HG03159 (cell line): ENCODE data around the gene RRAGC.
"Not testable (repeated sequence)": the region's sequence is repeated elsewhere in the genome, so short reads cannot be mapped to it uniquely, and the experiment has no call there.

Experiments
- ATAC-seq: cut with Tn5 transposase; IDR thresholded peaks from one replicate; pipeline ENCODE4 v1.9.1; 2021; ENCODE audit warnings: mild to moderate bottlenecking, moderate library complexity; ENCODE audit not compliant: unreplicated experiment

Gene RRAGC

GRCh38 chr1:38858833-38859560 is 575 bp downstream of the RRAGC start:
- ATAC-seq: peak; percentile 25

DNA sequence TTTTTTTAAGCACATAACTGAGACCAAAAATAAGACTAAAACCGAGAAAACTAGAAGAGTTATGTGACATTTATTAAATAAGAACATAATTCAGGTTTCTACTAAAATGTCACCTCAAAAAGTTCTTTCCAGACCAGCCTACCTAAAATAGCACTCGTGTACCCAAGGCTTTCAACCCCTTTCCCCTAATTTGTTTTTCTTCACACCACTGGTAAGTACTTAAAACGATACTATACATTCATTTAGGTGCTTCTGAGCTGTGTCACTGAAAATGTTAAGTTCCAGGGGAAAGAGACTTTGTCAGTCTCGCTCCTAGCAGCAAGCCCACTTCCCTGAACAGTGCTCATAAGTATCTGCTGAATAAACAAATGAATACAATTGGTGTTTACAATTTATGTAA is 6.8 kb downstream of the RRAGC start:
- no peak for ATAC-seq

DNA sequence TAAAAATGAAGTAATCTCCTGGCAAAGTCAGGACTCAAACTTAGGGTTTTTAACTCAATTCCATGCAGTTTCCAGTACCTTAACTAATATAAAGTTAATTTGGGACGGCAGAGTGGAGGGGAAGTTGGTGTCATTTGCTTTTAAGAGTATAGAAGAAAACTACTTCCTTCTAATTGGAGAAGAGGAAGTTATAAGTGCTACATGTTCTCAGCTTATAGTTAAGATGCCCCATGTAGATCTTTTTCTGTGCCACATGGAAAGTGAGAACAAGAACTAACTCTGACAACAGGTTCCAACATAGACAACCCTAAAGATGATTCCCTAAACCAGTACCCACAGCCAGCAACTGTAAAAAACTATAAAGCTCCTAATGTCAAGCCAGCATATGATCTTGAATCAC is 11.5 kb downstream of the RRAGC start:
- no peak for ATAC-seq

DNA sequence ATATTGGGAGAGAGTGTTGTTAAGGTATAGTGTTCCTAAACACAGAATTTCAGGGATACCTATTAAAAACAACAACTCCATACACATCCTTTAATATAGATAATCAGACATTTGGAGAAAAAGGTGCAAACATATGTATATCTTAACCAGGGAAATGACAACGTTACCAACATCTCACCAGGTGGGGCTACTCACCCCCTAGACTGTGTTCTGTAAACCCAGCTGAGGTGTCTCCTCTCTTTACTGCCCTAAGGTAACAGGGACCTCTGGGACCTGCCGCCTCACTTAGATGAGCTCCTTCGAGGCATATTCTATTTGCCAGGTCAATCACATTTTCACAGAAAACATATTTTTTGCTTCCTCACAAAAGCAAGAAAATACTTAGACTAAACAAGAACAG is 13.4 kb downstream of the RRAGC start:
- no peak for ATAC-seq

DNA sequence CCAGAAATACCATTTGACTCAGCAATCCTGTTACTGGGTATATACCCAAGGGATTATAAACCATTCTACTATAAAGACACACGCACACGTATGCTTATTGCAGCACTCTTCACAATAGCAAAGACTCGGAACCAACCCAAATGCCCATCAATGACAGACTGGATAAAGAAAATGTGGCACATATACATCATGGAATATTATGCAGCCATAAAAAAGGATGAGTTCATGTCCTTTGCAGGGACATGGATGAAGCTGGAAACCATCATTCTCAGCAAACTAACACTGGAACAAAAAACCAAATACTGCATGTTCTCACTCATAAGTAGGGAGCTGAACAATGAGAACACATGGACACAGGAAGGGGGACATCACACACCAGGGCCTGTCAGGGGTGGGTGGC is 14.5 kb downstream of the RRAGC start:
- ATAC-seq: not testable (repeated sequence)

- ATAC-seq: no peak
Observed at GRCh38 chr1:38840281-38840680, 19.3 kb downstream of the RRAGC start.

DNA sequence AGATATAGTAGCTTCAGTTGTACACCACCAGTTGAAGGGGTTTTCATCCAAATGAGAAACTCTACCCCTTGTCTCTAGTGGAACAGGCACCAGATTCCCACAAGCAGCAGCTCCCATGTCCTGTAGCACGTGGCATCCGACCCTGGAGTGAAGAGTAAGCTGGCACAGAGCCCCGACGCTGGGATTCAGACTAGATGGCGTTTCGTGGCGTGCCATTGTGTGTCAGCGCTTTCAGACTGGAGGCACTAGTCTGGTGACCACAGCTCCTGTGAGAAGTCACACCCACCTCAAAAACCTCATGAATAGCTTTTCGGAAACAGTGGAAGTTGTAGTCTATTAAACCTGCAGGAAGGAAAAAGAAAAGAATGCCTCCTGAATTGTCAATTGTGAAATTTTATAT is 20.2 kb downstream of the RRAGC start:
- no peak for ATAC-seq

- not testable (repeated sequence) for ATAC-seq
Observed at GRCh38 chr1:38836316-38836715, 23.3 kb downstream of the RRAGC start.

GRCh38 chr1:38834937-38835827 is 24.4 kb downstream of the RRAGC start:
- no peak for ATAC-seq

DNA sequence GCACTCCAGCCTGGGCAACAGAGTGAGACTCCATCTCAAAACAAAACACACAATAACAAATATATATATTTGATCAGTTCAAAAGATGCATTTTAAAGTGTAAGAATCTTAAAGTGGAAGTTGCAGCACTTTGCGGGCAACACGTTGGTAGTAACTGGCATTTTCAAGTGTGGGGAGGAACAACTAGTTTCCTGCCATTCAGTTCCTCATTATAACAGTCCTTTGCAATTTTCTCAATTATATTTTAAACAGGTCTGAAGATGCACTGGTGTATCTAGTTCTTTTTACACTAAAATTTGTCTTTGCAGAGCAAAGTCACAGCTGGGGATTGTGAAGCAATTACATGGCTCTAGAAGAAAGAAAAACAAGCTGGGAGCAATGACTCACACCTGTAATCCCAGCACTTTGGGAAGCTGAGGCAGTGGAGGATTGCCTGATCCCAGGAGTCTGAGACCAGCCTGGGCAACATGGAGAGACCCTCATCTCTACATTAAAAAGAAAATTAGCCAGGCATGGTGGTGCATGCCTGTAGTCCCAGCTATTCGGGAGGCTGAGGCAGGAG is 25.3 kb downstream of the RRAGC start:
- ATAC-seq: no peak

DNA sequence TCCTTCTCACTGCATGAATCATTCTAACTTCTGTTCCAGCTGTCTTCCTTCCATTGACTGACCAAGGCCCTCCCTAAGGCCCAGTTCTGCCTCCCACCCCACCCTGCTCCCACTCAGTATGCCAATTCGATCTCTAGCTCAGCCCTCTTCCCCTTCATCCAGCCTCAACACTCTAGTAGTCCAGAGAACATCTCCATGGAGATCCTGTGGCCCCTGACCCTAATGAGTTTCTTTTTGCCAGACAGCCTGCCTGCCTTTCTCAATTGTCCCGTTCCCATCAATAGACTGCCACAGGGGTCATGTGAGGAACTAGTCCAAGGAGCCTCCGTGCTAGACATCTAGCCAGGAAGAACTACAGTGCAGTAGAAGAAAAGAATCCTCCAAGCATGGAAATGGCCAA is 26.4 kb downstream of the RRAGC start:
- ATAC-seq: no peak

DNA sequence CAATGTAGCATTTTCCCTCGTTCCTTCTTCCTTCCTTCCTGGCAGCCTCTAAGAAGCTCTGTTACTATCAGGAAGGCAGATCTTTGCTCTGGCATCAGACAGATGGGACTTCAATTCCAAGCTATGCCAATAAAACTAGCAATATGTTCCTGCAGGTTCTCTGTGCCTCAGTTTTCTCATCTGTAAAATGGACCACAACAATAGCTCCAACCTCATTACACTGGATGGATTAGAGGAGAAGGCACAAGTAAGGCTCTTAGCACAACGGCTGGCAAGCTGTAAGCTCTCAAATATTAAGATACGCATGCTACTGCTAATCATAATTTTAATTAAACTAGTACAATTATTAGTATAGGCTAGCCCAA is 27.2 kb downstream of the RRAGC start:
- no peak for ATAC-seq

GRCh38 chr1:38831731-38832369 is 27.7 kb downstream of the RRAGC start:
- ATAC-seq: no peak

DNA sequence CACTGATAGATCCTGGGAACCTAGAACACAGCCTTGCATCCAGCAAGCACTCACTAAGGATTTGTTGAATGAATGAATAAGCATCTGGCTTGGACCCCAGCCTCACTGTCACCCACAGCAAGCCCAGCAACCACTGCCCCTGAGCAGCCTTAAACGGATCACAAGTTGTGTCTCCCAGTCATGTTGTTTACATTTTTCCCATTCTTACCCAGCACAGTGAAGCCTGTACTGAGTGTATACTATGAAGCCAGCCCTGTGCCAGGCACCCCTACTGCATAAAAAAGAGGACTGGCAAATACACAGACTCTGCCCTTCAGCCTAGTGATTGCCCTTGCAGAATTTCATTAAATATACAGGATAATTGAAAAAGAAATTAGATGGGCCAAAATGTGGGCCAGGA is 30.2 kb downstream of the RRAGC start:
- no peak for ATAC-seq

GRCh38 chr1:38827318-38827717 is 32.3 kb downstream of the RRAGC start:
- no peak for ATAC-seq

- no peak for ATAC-seq
Observed at GRCh38 chr1:38826886-38827285, 32.7 kb downstream of the RRAGC start.

- no peak for ATAC-seq
Observed at GRCh38 chr1:38826262-38826661, 33.3 kb downstream of the RRAGC start.

- ATAC-seq: no peak
Observed at GRCh38 chr1:38820860-38821259, 38.7 kb downstream of the RRAGC start.

DNA sequence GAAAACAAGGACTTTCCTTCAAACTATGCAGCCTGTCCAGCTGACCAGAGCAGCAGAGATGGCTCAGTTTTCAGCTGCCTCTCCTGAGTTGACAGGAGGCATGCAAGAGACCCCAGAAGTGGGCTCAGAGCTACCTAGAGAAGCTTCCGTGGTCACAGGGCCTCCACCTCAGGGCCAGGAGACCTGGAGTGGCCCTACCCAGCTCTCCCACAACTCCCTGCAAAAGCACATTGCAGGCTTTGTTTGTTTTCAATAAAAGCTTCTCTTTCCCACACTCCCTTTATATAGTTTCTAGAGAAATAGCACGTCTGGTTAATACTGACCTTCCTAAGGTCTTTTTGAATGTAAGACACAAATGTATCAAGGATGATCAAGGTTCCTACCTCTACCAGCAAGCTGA is 40.1 kb downstream of the RRAGC start:
- ATAC-seq: no peak

DNA sequence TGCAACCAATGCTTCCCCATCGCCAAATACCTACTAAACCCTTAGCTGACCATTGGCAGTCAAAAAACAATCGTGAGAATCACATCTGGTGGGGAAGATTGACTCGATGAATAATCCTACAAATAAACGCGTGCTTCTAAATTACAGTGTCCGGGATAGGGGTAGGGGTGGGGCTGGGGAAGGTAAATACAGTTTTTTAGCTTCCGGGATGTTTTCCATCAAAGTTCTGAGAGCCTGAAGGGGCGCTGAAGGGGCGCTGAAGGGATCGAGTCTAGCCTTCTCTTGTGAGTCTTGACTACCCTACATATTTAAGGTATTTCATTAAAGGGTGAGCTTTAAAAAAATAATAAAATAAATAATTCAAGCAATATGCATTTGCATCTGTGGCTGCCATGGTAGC is 40.5 kb downstream of the RRAGC start:
- no peak for ATAC-seq

DNA sequence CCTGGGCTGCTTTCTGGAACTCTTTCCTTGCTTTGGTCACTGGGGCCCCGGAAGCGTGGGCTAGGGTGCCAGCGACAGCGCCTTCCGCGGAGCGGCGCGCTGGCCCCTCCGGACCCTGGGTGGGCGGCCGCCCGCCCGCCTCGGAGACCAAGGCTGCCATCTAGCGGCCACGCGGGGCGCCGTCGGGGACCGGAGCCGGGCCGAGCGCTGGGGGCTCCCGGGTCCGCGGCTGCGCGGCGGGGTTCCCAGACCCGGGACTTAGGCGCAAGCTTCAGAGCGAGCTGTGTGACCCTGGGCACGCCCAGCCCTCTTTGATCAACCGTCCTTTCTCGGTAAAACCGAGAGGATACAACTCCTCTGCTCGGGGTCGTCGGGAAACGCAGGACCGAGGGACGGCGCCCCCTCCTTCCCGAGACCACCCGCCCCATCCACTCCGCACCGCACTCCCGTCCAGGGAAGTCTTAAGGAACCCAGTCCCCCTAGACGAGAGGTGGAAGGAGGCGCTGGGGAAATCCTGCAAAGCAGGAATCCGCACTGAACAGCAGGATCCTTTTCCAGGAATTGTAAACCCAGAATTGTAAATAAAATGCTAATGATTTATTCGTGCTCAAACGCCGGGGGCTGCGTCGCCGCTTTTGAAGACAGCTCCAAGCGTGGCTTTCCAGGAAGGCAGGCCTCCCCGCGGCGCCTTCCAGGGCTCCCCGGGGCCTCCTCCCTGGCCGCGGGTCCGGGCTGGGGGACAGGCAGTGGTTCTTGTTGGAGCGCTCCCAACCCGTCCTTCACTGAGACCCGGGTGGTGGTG is 41.2 kb downstream of the RRAGC start:
- no peak for ATAC-seq
